Raji (cell line): ENCODE results near the gene OR8J1.

ENCODE experiments used
- POLR2A ChIP-seq: IDR thresholded peaks from 2 replicates; pipeline ENCODE4 v1.6.1; 2011; ENCODE audit warnings: low read depth, low read length, control low read depth; ENCODE audit not compliant: insufficient read depth

OR8J1 gene

DNA sequence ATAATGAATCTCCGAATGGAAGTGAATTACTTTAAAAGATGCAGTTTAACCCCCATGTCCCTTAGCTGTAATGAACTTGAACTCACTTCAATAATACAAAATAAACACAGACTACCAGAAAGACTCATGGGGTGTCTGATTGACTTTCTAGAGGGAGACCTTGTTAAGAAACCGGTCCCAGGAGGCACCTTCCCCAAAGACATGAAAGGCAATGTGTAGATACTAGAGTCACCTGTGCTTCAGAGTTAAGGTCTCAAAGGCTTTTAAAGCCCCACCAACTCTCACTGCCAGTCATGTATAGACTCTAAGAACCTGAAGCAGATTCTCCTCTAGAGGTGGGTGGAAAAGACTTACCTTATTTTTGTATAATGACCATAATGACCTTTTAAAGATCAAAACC lies at the start of gene OR8J1:
Gene OR8J1 (plus strand): TSS at position 301 of the 400 bp plus-strand sequence. CDS start 5,956 bp downstream, outside the sequence.
- no peak for TF ChIP-seq POLR2A

DNA sequence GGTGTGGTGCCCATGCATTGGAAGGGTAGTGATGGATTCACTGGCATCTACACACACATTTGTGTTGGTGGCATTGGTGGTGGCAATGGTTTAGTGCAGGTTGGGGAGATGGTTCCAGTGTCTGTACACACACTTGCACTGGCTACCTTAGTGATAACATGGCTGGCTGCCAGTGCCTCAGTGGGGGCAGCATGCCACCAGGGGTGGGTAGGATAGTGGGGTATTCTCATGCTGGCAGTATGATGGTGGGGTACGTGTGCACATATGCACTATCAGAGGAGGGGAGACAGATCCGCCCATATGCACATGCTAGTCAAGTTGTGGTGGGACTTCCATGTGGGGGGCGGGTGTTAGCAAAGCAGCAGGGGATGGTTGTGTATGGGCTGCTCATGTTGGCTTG lies 46.3 kb upstream of the OR8J1 start:
- no peak for TF ChIP-seq POLR2A

DNA sequence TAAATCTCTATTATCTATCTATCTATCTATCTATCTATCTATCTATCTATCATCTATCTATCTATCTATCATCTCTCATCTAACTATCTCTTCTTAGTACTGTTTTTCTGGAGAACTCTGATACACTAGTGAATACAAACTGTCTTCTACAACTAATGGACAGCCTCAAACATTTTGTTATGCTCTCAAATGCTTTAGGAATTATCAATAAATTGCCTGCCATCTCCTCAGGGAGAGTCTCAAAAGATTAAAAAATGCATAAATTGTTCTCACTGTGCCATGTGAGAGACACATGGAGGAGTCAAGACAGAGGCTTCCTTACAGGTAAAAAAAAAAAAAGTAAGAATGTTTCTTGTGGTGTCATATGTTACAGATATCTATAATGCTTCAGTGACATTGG lies 39.2 kb upstream of the OR8J1 start, which contains the start of gene OR8K3:
Gene OR8K3 (plus strand): TSS at position 301 of the 400 bp plus-strand sequence. CDS start 3,163 bp downstream, outside the sequence.
- no peak for TF ChIP-seq POLR2A

DNA sequence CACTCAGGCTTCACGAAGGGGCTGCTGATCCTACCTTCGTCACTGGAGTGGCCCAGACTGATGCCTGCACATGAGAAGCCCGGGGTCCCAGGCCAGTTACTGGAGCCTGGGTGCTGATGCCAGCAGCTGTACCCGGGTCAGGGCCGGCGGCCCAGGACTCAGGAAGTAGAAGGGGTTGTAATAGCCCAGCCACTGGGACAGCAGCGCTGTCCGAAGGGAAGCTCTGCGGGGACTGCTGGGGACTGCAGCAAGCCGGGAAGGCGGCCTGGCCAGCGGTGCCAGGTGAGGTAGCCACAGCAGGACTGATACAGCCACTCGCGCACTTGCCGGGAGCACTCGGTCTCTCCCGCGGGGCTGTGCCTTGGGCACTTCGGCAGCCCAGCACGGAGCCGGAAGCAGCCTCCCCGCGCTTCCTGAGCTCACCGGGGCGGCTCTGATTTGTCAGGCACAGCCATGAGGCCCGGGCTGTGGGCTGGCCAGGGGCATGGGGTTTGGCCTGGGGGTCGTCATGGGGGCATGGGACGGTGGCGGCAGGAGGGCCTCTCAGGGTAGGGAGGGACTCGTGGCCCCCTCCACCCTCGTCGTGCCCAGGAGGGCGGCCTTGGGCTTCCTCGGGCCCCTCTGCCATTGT lies 22.1 kb upstream of the OR8J1 start:
- TF ChIP-seq POLR2A = no peak

GRCh38 chr11:56333156-56333555 lies 20.9 kb upstream of the OR8J1 start:
- TF ChIP-seq POLR2A = no peak

DNA sequence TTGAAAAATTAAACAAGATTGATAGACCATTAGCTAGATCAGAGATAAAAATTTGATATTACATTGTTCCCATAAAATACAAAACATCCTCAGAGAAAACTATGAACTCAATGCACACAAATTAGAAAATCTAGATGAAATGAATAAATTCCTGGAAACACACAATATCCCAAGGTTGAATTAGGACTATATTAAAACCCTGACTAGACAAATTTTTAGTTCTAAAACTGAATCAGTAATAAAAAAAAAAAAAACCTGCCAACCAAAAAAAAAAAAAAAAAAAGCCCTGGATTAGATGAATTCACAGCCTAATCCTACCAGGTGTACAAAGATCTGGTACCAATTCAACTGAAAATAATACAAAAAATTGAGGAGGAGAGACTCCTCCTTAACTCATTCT lies 13.8 kb upstream of the OR8J1 start:
- TF ChIP-seq POLR2A = no peak

GRCh38 chr11:56345739-56346138 lies 8.4 kb upstream of the OR8J1 start, which contains the start of gene OR8K1:
TSS of gene OR8K1 (plus strand) at chr11:56346039. CDS start at chr11:56346039, 0 bp downstream.
- TF ChIP-seq POLR2A = no peak

GRCh38 chr11:56375324-56375723 lies 21.2 kb downstream of the OR8J1 start, which contains the start of gene OR8U1:
TSS of gene OR8U1 (plus strand) at chr11:56375624. CDS start at chr11:56375624, 0 bp downstream.
- TF ChIP-seq POLR2A = no peak

GRCh38 chr11:56380120-56380519 lies 26.0 kb downstream of the OR8J1 start:
- TF ChIP-seq POLR2A = no peak

- TF ChIP-seq POLR2A = no peak
Observed at GRCh38 chr11:56394381-56394780, 40.3 kb downstream of the OR8J1 start.

DNA sequence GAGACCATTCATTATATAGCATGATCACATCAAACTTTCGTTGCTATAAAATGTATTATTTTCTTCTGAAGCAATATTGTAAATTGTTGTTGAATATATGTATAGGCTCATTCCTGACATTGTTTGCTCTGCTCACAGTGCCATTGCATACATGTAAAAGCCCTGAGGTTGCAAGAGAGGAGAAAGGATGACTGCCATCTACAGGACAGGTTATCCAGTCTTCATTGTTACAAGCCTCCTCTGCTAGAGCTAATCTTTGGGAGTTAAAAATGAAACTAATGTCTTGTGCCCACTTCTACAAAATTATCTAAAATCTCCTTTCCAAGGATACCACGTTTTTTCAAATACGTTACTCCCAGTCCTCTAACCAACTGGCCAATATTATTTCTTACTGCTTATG lies 42.0 kb downstream of the OR8J1 start:
- no peak for TF ChIP-seq POLR2A

DNA sequence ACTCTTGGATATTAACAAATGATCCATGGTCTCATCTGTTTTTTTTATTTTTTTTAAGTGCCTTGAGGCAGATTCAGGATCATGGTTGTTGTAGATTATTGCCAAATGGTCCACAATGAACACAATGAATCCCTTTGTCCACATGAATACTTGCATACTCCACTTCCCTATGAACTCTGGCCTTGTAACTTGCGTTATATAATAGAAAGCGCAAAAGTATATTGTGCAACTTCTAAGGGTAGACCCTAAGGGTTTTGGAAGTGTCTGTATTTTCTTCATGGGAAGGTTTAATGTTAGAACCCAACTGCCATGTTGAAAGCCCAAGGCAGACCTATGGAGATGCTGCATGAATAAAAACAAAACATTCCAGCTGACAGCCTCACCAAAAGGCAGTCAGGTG lies 50.3 kb downstream of the OR8J1 start:
- TF ChIP-seq POLR2A = no peak

DNA sequence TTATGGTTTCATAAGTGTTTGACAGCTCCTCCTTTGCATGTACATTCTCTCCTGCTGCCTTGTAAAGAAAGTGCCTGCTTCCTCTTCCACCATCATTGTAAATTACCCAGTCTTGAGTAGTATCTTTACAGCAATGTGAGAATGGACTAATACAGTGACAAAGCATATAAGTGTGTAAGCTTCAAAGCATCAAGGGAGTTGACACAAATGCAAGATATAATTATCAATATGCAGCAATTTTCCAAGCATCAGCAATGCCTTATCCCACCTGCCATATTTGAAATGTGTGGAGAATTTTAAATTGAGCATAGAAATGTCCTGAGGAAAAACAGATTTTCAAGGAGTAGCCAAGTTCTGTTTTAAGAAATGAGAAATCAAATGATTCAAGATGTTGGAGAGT lies 56.7 kb downstream of the OR8J1 start:
- no peak for TF ChIP-seq POLR2A
